Measurements from ENCODE around the gene ZNF593. TPM values are rescaled to one million over a fixed set of nuclear protein-coding genes. Genes with fewer than 3 reads are reported as not detected.
A peak's percentile ranks its signal among the peaks of the same experiment; 100 is the strongest.

The ZNF593 gene
- total and polyA plus RNA-seq, 2 experiments from 2014 or later = 34.5 to 43.6 TPM

GRCh38 chr1:26142159-26142558, 27.5 kb upstream of the ZNF593 start:
- no peaks in the 10 kb centered on the region for H3K4me1 ChIP-seq (ENCODE audit: low read depth)
- no peak for DNase-seq (ENCODE audit: low read depth in 1 of 2, low spot score in 1 of 2)
- no peaks in the 10 kb centered on the region for H3K27me3 ChIP-seq
- H3K4me3 ChIP-seq = no peak overlapping the region
- H3K36me3 ChIP-seq = no peaks in the 10 kb centered on the region
- H3K9me3 ChIP-seq (ENCODE audit: low read depth) = no peaks in the 10 kb centered on the region
- H3K27ac ChIP-seq = no peak overlapping the region
- no peak for TF ChIP-seq CTCF (IDR thresholded peaks at IDR 0.05; ENCODE audit: low read depth, low read length)

- Histone ChIP-seq H3K36me3 (no peaks in the 10 kb centered on the region), H3K27me3 (no peaks in the 10 kb centered on the region), H3K27ac (no peak overlapping the region), H3K4me3 (no peak overlapping the region), H3K4me1 (ENCODE audit: low read depth) (no peaks in the 10 kb centered on the region), H3K9me3 (ENCODE audit: low read depth) (no peaks in the 10 kb centered on the region)
- peak; percentile 87 to 93 for DNase-seq (ENCODE audit: low read depth in 1 of 2, low spot score in 1 of 2)
- TF ChIP-seq CTCF (IDR thresholded peaks at IDR 0.05; ENCODE audit: low read depth, low read length) = peak; percentile 72
These were observed 24.4 kb upstream of the ZNF593 start for GRCh38 chr1:26145041-26145959.

- no peak for TF ChIP-seq CTCF (IDR thresholded peaks at IDR 0.05; ENCODE audit: low read depth, low read length)
- Histone ChIP-seq H3K9me3 (ENCODE audit: low read depth) (no peaks in the 10 kb centered on the region), H3K27me3 (no peaks in the 10 kb centered on the region), H3K36me3 (no peaks in the 10 kb centered on the region), H3K4me3 (no peak overlapping the region), H3K27ac (no peak overlapping the region), H3K4me1 (ENCODE audit: low read depth) (no peaks in the 10 kb centered on the region)
- no peak for DNase-seq (ENCODE audit: low read depth in 1 of 2, low spot score in 1 of 2)
These were observed 23.8 kb upstream of the ZNF593 start for GRCh38 chr1:26145960-26146294.

GRCh38 chr1:26148887-26149286, 20.8 kb upstream of the ZNF593 start:
- H3K4me1 ChIP-seq (ENCODE audit: low read depth) = no peaks in the 10 kb centered on the region
- H3K27me3 ChIP-seq = no peaks in the 10 kb centered on the region
- H3K36me3 ChIP-seq = no peaks in the 10 kb centered on the region
- DNase-seq (ENCODE audit: low read depth in 1 of 2, low spot score in 1 of 2) = no peak
- no peak for TF ChIP-seq CTCF (IDR thresholded peaks at IDR 0.05; ENCODE audit: low read depth, low read length)
- no peaks in the 10 kb centered on the region for H3K9me3 ChIP-seq (ENCODE audit: low read depth)
- no peak overlapping the region for H3K4me3 ChIP-seq
- no peak overlapping the region for H3K27ac ChIP-seq

- no peak for TF ChIP-seq CTCF (IDR thresholded peaks at IDR 0.05; ENCODE audit: low read depth, low read length)
- Histone ChIP-seq H3K36me3 (no peaks in the 10 kb centered on the region), H3K27ac (no peak overlapping the region), H3K4me3 (no peak overlapping the region), H3K9me3 (ENCODE audit: low read depth) (no peaks in the 10 kb centered on the region), H3K4me1 (ENCODE audit: low read depth) (peaks cover 42% of the 10 kb centered on the region), H3K27me3 (no peaks in the 10 kb centered on the region)
- DNase-seq (ENCODE audit: low read depth in 1 of 2, low spot score in 1 of 2) = no peak
These were observed 15.7 kb upstream of the ZNF593 start for GRCh38 chr1:26153966-26154532.

Data from cardiac muscle cell (in vitro differentiated cells and primary cell).